H1 (cell line): ENCODE measurements around the gene NEDD4L. TPM values are rescaled to one million over a fixed set of nuclear protein-coding genes. Genes with fewer than 3 reads are reported as not detected.

Experiments used
- CTCF ChIA-PET: fragments of 300-600 bp; sonication (Branson Sonifier 250); formaldehyde crosslinking; loops from one replicate; lab custom pipeline; 2021; ENCODE audit not compliant: partially characterized antibody; lab: Charles Lee
- POLR2A ChIA-PET: fragments of 300-600 bp; sonication (Branson Sonifier 250); formaldehyde crosslinking; loops from one replicate; lab custom pipeline; 2021; ENCODE audit warnings: inconsistent platforms; ENCODE audit not compliant: partially characterized antibody; lab: Charles Lee
- DNase-seq, 2 experiments: peaks; one replicate each; pipeline versions ENCODE4 v3.0.0 to v3.0.0-alpha.2; 2010 to 2022; ENCODE audit warnings: low spot score in 2 of 2, low read depth in 1 of 2, mixed read lengths in 1 of 2
- FAIRE-seq: peaks from 2 replicates; lab custom pipeline; 2011; peaks lifted over from hg19 to GRCh38; lab: Jason Lieb, UNC
- H2AFZ ChIP-seq: 2 replicates; pipeline ENCODE4 v1.8.1; 2012; ENCODE audit warnings: low read length, inconsistent platforms
- H2AK5ac ChIP-seq: 2 replicates; pipeline ENCODE4 v1.6.1; 2013; ENCODE audit warnings: low read depth, low read length
- H2BK120ac ChIP-seq: replicated peaks from 2 replicates; pipeline ENCODE3; 2013; ENCODE audit warnings: low read depth, low read length, inconsistent platforms
- H2BK12ac ChIP-seq: 2 replicates; pipeline ENCODE4 v1.6.1; 2013; ENCODE audit warnings: low read depth, low read length
- H2BK15ac ChIP-seq: 2 replicates; pipeline ENCODE4 v1.6.1; 2013; ENCODE audit warnings: low read length
- H2BK20ac ChIP-seq: 2 replicates; pipeline ENCODE4 v1.6.1; 2013; ENCODE audit warnings: low read length
- H2BK5ac ChIP-seq: 2 replicates; pipeline ENCODE4 v1.6.1; 2013; ENCODE audit warnings: low read depth, low read length
- H3K14ac ChIP-seq: 2 replicates; pipeline ENCODE4 v1.6.1; 2013; ENCODE audit warnings: inconsistent platforms; ENCODE audit not compliant: insufficient read length
- H3K18ac ChIP-seq: 2 replicates; pipeline ENCODE4 v1.6.1; 2013; ENCODE audit warnings: low read length; ENCODE audit errors: extremely low read depth
- H3K23ac ChIP-seq: 2 replicates; pipeline ENCODE4 v1.6.1; 2013; ENCODE audit warnings: inconsistent platforms; ENCODE audit not compliant: insufficient read length
- H3K23me2 ChIP-seq: 2 replicates; pipeline ENCODE4 v1.6.1; 2013; ENCODE audit warnings: low read depth, low read length
- H3K27ac ChIP-seq: 2 replicates; pipeline ENCODE4 v1.6.1; 2011; ENCODE audit warnings: low read depth, low read length, inconsistent platforms
- H3K27me3 ChIP-seq, 4 experiments: replicated peaks in 1 of 4; 1 replicate in 1 of 4; 2 replicates in 3 of 4; pipeline versions ENCODE4 v1.6.1 to v1.8.1; 2011 to 2013; ENCODE audit warnings: low read length in 3 of 4, mild to moderate bottlenecking in 3 of 4, inconsistent platforms in 2 of 4, mixed read lengths in 2 of 4, moderate library complexity in 1 of 4; ENCODE audit not compliant: control insufficient read depth in 3 of 4, insufficient read depth in 3 of 4; ENCODE audit errors: extremely low read depth in 1 of 4
- H3K36me3 ChIP-seq, 4 experiments: 2 replicates each; pipeline versions ENCODE4 v1.6.1 to v1.8.1; 2011 to 2013; ENCODE audit warnings: mild to moderate bottlenecking in 4 of 4, low read length in 3 of 4, moderate library complexity in 2 of 4, control low read depth in 1 of 4, inconsistent platforms in 1 of 4; ENCODE audit not compliant: insufficient read depth in 4 of 4, control insufficient read depth in 2 of 4
- H3K4ac ChIP-seq: replicated peaks from 2 replicates; pipeline ENCODE3; 2013; ENCODE audit warnings: low read length, low read depth, mixed read lengths, inconsistent platforms; ENCODE audit not compliant: insufficient read length
- H3K4me1 ChIP-seq, 4 experiments: replicated peaks in 1 of 4; 1 replicate in 1 of 4; 2 replicates in 3 of 4; pipeline versions ENCODE4 v1.6.1 to v1.8.1; 2011 to 2013; ENCODE audit warnings: low read length in 3 of 4, inconsistent platforms in 2 of 4, mixed read lengths in 1 of 4; ENCODE audit not compliant: insufficient read depth in 4 of 4, control insufficient read depth in 3 of 4
- H3K4me2 ChIP-seq, 2 experiments: 2 replicates each; pipeline versions ENCODE4 v1.6.1 to v1.8.1; 2011 to 2013; ENCODE audit warnings: low read depth in 2 of 2, low read length in 2 of 2, control low read depth in 1 of 2, inconsistent platforms in 1 of 2, mild to moderate bottlenecking in 1 of 2; ENCODE audit not compliant: insufficient read depth in 1 of 2
- H3K4me3 ChIP-seq, 4 experiments: fragments of 200-600, 300-600 bp in 1 of 4; sonication (generic), shearing (Covaris generic), sonication (Bioruptor Twin) in 1 of 4; 2 replicates each; pipeline versions ENCODE4 v1.5.1 to v1.8.1; 2011 to 2016; ENCODE audit warnings: low read length in 4 of 4, low read depth in 3 of 4, control low read depth in 2 of 4, inconsistent platforms in 2 of 4, mild to moderate bottlenecking in 2 of 4, mixed read lengths in 1 of 4, moderate library complexity in 1 of 4; ENCODE audit not compliant: insufficient read depth in 2 of 4; ENCODE audit errors: extremely low read depth in 1 of 4
- H3K56ac ChIP-seq: replicated peaks from 2 replicates; pipeline ENCODE3; 2013; ENCODE audit warnings: low read depth, mild to moderate bottlenecking, mixed read lengths, low read length, inconsistent platforms; ENCODE audit not compliant: insufficient read length
- H3K79me1 ChIP-seq: 2 replicates; pipeline ENCODE4 v1.6.1; 2013; ENCODE audit warnings: low read depth, low read length, control low read depth
- H3K79me2 ChIP-seq, 2 experiments: 2 replicates each; pipeline versions ENCODE4 v1.6.1 to v1.8.1; 2012 to 2013; ENCODE audit warnings: low read length in 2 of 2, mild to moderate bottlenecking in 2 of 2, inconsistent platforms in 1 of 2; ENCODE audit not compliant: insufficient read depth in 2 of 2, control insufficient read depth in 1 of 2
- H3K9ac ChIP-seq, 4 experiments: replicated peaks in 1 of 4; 1 replicate in 1 of 4; 2 replicates in 3 of 4; pipeline versions ENCODE4 v1.6.1 to v1.8.1; 2011 to 2013; ENCODE audit warnings: low read depth in 3 of 4, low read length in 3 of 4, control low read depth in 2 of 4, mild to moderate bottlenecking in 2 of 4, moderate library complexity in 2 of 4, inconsistent platforms in 1 of 4; ENCODE audit errors: extremely low read depth in 1 of 4
- H3K9me3 ChIP-seq, 2 experiments: 2 replicates each; pipeline versions ENCODE4 v1.6.1 to v1.8.1; 2012 to 2013; ENCODE audit warnings: mild to moderate bottlenecking in 2 of 2, moderate library complexity in 2 of 2, control low read depth in 1 of 2, inconsistent platforms in 1 of 2, low read depth in 1 of 2, low read length in 1 of 2, mixed read lengths in 1 of 2; ENCODE audit not compliant: insufficient read depth in 2 of 2
- H4K20me1 ChIP-seq, 2 experiments: replicated peaks in 1 of 2; 2 replicates each; pipeline versions ENCODE3 to v1.8.1; 2011 to 2013; ENCODE audit warnings: inconsistent platforms in 2 of 2, low read length in 2 of 2, mild to moderate bottlenecking in 1 of 2; ENCODE audit not compliant: insufficient read depth in 2 of 2, control insufficient read depth in 1 of 2
- H4K5ac ChIP-seq: 2 replicates; pipeline ENCODE4 v1.6.1; 2013; ENCODE audit warnings: low read length, low read depth, mixed read lengths, inconsistent platforms; ENCODE audit not compliant: insufficient read length
- H4K8ac ChIP-seq: 2 replicates; pipeline ENCODE4 v1.8.0; 2013; ENCODE audit warnings: mild to moderate bottlenecking, moderate library complexity, low read length, inconsistent platforms; ENCODE audit not compliant: insufficient read depth; ENCODE audit errors: extremely low read depth
- H4K91ac ChIP-seq: replicated peaks from 2 replicates; pipeline ENCODE3; 2013; ENCODE audit warnings: low read length, mixed read lengths, inconsistent platforms; ENCODE audit not compliant: insufficient read length
- BACH1 ChIP-seq: IDR thresholded peaks from 2 replicates; pipeline ENCODE4 v1.6.1; 2012; ENCODE audit warnings: low read length, improper control_type of control experiment
- CEBPB ChIP-seq: IDR thresholded peaks from 2 replicates; pipeline ENCODE4 v1.6.1; 2012; ENCODE audit warnings: low read depth, low read length
- JUN ChIP-seq: IDR thresholded peaks from 2 replicates; pipeline ENCODE4 v1.6.1; 2011; ENCODE audit warnings: low read depth, mild to moderate bottlenecking, improper control_type of control experiment, low read length
- KDM1A ChIP-seq: fragments of 200-600, 300-600 bp; sonication (generic); IDR thresholded peaks from 2 replicates; pipeline ENCODE4 v1.7.1; 2016; ENCODE audit warnings: mild to moderate bottlenecking, low read length, borderline replicate concordance
- NANOG ChIP-seq: IDR thresholded peaks from 2 replicates; pipeline ENCODE4 v1.6.1; 2011; ENCODE audit warnings: low read length, low read depth, mild to moderate bottlenecking, inconsistent platforms; ENCODE audit not compliant: insufficient read depth, poor library complexity, severe bottlenecking
- PHF8 ChIP-seq: fragments of 200-600 bp; sonication (generic); conservative IDR thresholded peaks from 2 replicates; pipeline ENCODE4 v1.7.1; 2012; ENCODE audit warnings: low read depth, mild to moderate bottlenecking, inconsistent platforms, low read length, moderate library complexity
- RAD21 ChIP-seq, 2 experiments: IDR thresholded peaks in 1 of 2; conservative IDR thresholded peaks in 1 of 2; 2 replicates each; pipeline ENCODE4 v1.6.1; 2011; ENCODE audit warnings: low read depth in 2 of 2, low read length in 2 of 2, improper control_type of control experiment in 1 of 2, inconsistent platforms in 1 of 2, mild to moderate bottlenecking in 1 of 2, moderate library complexity in 1 of 2
- SIRT6 ChIP-seq: IDR thresholded peaks from one replicate; pipeline ENCODE4 v1.7.1; 2012; ENCODE audit warnings: low read length, inconsistent platforms
- ZNF274 ChIP-seq: IDR thresholded peaks from 2 replicates; pipeline ENCODE4 v1.7.0; 2012; ENCODE audit warnings: low read length, borderline replicate concordance; ENCODE audit errors: extremely low read depth
- WGBS, 2 experiments: shearing (Covaris generic) in 1 of 2; methylation state at CpG; one replicate each; pipeline versions ENCODE4 v1.1.6 to v1.1.7; 2013 to 2015; ENCODE audit warnings: low lambda C conversion rate in 2 of 2, mixed read lengths in 2 of 2, inconsistent platforms in 1 of 2, low coverage in 1 of 2, missing lambda C conversion rate in 1 of 2; ENCODE audit not compliant: insufficient replicate concordance in 2 of 2, insufficient coverage in 1 of 2, insufficient read length in 1 of 2; ENCODE audit errors: extremely low coverage in 1 of 2, missing lambda C conversion rate in 1 of 2; 5-methylcytosine and 5-hydroxymethylcytosine counted together
- polyA plus RNA-seq, 7 experiments: library from polyadenylated mRNA; depleted of rRNA in 3 of 7; stranded (reverse) in 5 of 7; unstranded in 2 of 7; fragments of >200 nt in 5 of 7; fragments of 200-250 nt in 2 of 7; gene quantifications; 1 replicate in 5 of 7; 2 replicates in 1 of 7; 4 replicates in 1 of 7; pipeline versions ENCODE4 v1.2.1 to v1.2.3, GENCODE V29; 2011 to 2013; ENCODE audit warnings: missing spikeins in 2 of 7, mixed read lengths in 2 of 7
- total RNA-seq: library from RNA; stranded (reverse); fragmentation: NEBNext Ultra II Directional; extraction: Animal tissue kit (Norgen Biotek cat#: 25700); gene quantifications from 2 replicates; pipeline ENCODE4 v1.2.1, GENCODE V29; 2021

NEDD4L gene
- total and polyA plus RNA-seq, 2 of the 8 experiments (the other 6 are each of a cell fraction or from before 2014, with no cell fraction given): 37.3 to 69.8 TPM

DNA sequence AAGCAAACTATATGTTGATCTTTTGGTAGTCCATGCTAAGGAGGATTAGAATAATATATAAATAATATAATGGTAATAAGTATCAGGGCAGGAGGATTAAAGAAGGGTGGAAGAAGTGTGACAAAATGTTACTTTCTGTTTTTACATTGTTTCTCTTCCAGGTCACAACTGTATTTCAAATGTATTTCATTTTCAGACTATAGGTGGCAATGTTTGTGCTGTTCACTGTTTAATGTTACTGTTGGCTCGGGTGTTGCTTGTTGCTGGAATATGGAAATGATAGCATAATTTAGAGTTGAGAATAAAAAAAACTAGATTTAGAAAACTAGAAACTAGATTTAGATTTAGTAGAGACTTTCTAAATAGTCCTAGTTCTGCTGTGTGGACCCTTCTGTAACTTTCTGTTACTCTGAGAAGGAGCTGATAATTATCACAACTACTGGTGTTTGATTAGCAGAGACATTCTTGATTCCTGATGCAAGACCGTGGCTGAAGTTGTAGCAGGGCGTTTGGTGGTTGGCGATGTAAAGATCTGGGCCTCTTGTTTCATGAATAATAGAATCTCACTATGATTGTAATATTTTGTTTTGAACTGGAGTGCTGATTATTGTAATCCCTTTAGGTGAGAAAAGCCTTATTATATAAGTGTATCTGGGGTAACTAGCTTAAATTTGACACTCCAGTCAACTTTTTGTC is 7.9 kb downstream of the NEDD4L start:
- H3K23ac ChIP-seq: no peak overlapping the region
- H2BK20ac ChIP-seq: no peak overlapping the region
- H2BK12ac ChIP-seq: no peak overlapping the region
- H3K14ac ChIP-seq: no peak overlapping the region
- H3K23me2 ChIP-seq: no peaks in the 10 kb centered on the region
- H3K4me3 ChIP-seq: no peak overlapping the region
- no peak overlapping the region for H2BK120ac ChIP-seq
- H3K4ac ChIP-seq: no peak overlapping the region
- no peak overlapping the region for H3K4me2 ChIP-seq
- FAIRE-seq: no peak
- no peaks in the 10 kb centered on the region; a peak in 1 of 7 replicates for H3K27me3 ChIP-seq
- H3K36me3 ChIP-seq: peaks cover 0 to 4% (median 0%) of the 10 kb centered on the region in 4 experiments; a peak in 1 of 8 replicates
- CTCF ChIA-PET: interaction anchor here (0.6 to 3.0 kb wide), 15 partner anchors 8 to 125 kb away, joined by 3 to 10 read pairs (median 6); partner anchors contain the start of gene NEDD4L
- H3K56ac ChIP-seq: no peak overlapping the region
- no peak overlapping the region for H2BK5ac ChIP-seq
- H3K27ac ChIP-seq: no peak overlapping the region
- H2BK15ac ChIP-seq: no peak overlapping the region
- no peak overlapping the region for H4K8ac ChIP-seq
- H4K91ac ChIP-seq: no peak overlapping the region
- peaks cover 0 to 14% (median 10%) of the 10 kb centered on the region in 4 experiments; a peak in 3 of 7 replicates for H3K4me1 ChIP-seq
- H3K79me2 ChIP-seq: peaks cover 8 to 91% of the 10 kb centered on the region in 2 experiments
- H2AFZ ChIP-seq: no peak overlapping the region
- no peak overlapping the region for H2AK5ac ChIP-seq
- DNase-seq: no peak
- peaks cover 7% of the 10 kb centered on the region for H3K79me1 ChIP-seq
- H3K9ac ChIP-seq: no peak overlapping the region
- no peak for TF ChIP-seq BACH1
- no peak for TF ChIP-seq PHF8
- TF ChIP-seq KDM1A: no peak
- TF ChIP-seq SIRT6: no peak
- no peak for TF ChIP-seq JUN
- no peak for TF ChIP-seq ZNF274
- TF ChIP-seq NANOG: no peak
- TF ChIP-seq RAD21 (IDR thresholded peaks at IDR 0.05 in 1 of 2, conservative IDR thresholded peaks at IDR 0.05 in 1 of 2; ENCODE audit: low read depth in 2 of 2, low read length in 2 of 2): 0 out of 4 replicates have a peak, but pooled peaks have one; percentile 2 to 10
- TF ChIP-seq CEBPB: no peak
- no peak overlapping the region for H4K5ac ChIP-seq
- 87% methylated on average over 4 of the region's 4 CpGs; no CpG with 5 or more reads in 1 of the 2 experiments for WGBS, 2 experiments
- H3K18ac ChIP-seq: no peak overlapping the region
- POLR2A ChIA-PET: interaction anchor here (1.1 to 1.8 kb wide), 2 partner anchors 15 to 91 kb away, joined by 3 to 4 read pairs; no protein-coding TSS in a partner anchor
- peaks cover 6 to 7% of the 10 kb centered on the region in 2 experiments for H4K20me1 ChIP-seq
- no peaks in the 10 kb centered on the region for H3K9me3 ChIP-seq
